Left lobe of liver (tissue), 2 donors: ENCODE results near the gene GOLGA8N. TPM values are rescaled to one million over a fixed set of nuclear protein-coding genes. Genes with fewer than 3 reads are reported as not detected.
"Not testable (repeated sequence)": the region's sequence is repeated elsewhere in the genome, so short reads cannot be mapped to it uniquely, and the experiment has no call there.

ENCODE experiments used
- ATAC-seq: fragments of 200-7000 bp; cut with Tn5 transposase; one replicate; pipeline ENCODE4 v1.9.1; 2020; ENCODE audit warnings: mild to moderate bottlenecking, moderate library complexity
- DNase-seq: peaks from one replicate; pipeline ENCODE4 v3.0.0-alpha.2; 2020; ENCODE audit warnings: low spot score
- total RNA-seq: library from RNA; stranded (reverse); gene quantifications from one replicate; pipeline ENCODE4 v1.2.1, GENCODE V29; 2021
- donor health status: DM: no; HTN: no; CAD: no; lungs with moderate emphysema.
- donor health status: DM: no; HTN: yes; CAD: no.

Gene GOLGA8N
- total RNA-seq, result 8.8 TPM

DNA sequence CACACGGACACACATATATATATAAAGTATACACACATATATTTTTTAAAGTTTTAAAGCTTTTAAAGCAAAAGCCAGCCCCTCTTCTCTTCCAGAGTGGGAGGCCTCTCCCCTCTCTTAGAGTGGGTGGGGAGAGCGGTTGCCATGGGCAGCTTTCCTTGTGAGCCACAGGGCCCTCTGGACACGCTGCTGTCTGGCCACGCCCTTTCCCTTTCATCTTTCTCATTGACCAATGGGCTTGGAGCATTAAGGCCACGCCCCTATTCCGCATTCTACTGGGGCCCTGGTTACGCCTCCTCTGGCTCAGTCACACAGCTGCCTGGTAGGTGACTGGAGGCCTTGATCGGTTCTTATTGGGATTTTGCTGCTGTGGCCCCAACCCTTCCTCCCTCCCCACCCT is at the start of gene GOLGA8N:
Gene GOLGA8N, plus strand, starts transcription at position 306 of the 400 bp plus-strand sequence.
- not testable (repeated sequence) for DNase-seq

GRCh38 chr15:32543456-32543855 is 49.8 kb upstream of the GOLGA8N start:
- not testable (repeated sequence) for ATAC-seq, DNase-seq

More for the DNA sequence above, at the start of gene GOLGA8N:
- ATAC-seq, result not testable (repeated sequence)

- not testable (repeated sequence) for ATAC-seq, DNase-seq
These were observed 48.1 kb upstream of the GOLGA8N start for GRCh38 chr15:32545129-32545528.

DNA sequence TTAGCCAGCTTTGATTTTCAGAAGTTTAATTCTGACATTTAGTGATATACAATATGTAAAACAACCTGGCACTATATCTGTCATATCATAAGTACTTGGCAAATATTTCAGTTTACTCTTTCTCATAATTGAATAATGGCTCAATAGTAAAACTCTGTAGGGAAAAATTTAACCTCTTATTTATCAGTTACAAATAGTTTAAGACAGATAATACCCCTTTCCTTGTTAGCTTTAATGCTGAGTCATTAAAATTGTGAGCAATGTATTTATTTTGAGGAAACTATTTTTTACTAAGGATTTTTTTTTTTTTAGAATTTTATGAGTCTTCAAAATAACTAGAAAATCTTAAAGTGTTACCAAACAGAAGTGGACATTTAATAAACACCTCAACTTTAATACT is 38.7 kb upstream of the GOLGA8N start:
- DNase-seq, ATAC-seq: not testable (repeated sequence)

DNA sequence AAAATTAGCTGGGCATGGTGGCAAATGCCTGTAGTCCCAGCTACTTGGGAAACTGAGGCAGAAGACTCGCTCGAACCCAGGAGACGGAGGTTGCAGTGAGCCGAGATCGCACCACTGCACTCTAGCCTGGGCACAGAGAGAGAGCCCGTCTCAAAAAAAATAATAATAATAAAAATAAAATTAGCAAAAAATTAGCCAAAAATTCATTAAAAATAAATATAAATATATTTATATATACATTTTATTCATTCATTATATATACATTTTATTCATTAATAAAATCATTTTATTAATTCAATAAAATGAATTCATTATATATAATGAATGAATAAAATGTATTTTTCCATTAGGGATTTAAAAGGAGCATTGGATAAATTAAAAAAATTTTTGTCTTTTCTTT is 31.1 kb upstream of the GOLGA8N start:
- not testable (repeated sequence) for DNase-seq, ATAC-seq

DNA sequence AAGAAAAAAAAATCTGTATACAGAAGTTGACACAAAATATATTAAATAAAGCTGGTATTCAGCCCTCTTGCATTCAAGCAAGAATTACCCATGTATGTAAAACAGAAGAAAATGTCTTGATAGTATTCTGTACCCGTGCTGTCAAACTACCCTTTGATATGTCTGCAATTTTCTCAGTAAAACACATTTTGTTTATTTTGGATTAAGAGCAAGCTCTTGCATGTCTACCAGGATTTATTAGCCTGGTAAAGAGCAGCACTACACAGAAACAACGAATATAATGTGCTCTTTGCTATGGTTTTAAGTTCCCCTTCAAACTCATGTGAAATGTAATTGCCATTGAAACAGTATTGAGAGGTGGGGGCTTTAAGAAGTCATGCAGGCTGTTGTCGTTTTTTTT is 24.3 kb upstream of the GOLGA8N start:
- DNase-seq, result not testable (repeated sequence)
- ATAC-seq, result peak; percentile 88

DNA sequence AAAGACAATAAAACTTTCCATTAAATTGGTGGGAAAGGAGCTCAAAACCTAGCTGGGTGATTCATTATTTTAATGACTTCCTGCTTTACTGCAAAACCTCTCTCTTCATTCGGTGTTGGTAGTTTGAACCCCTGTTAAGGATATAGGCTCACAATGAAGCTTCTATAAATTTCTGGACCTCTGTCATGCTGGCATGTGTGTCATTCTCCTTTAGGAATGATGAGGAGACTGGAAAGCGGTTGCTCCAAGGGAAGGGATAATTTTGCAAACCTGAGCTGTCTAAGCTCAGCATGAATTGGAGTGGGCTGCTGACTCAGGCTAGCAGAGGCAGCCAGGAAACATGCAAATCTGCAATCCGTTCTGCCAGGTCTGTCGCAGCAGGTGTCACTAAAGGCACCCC is 14.8 kb upstream of the GOLGA8N start:
- DNase-seq, ATAC-seq: not testable (repeated sequence)

- not testable (repeated sequence) for DNase-seq, ATAC-seq
These were observed 7.4 kb upstream of the GOLGA8N start for GRCh38 chr15:32585844-32586243.

- ATAC-seq, result peak; percentile 21
- DNase-seq, result not testable (repeated sequence)
These were observed 16.3 kb downstream of the GOLGA8N start for GRCh38 chr15:32609518-32609917.

- not testable (repeated sequence) for DNase-seq
- ATAC-seq, result peak; percentile 65
These were observed 17.5 kb downstream of the GOLGA8N start for GRCh38 chr15:32610719-32611118.

DNA sequence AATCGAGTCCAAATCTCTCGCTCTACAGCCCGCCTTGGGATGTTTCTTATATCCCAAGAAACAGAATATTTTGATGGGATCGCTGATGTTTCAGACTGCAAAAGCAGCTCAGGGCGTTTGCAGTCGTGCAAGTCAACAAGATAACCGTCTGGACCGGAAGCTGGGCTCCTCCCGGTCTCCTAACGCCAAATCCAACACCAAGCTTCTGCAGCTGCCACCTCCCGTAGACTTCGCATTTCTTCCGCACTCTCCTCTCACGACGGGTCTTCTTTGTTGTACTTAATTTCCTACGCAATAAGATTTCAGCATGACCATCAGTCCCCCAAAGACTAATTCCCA is 21.4 kb downstream of the GOLGA8N start:
- DNase-seq (peak; percentile 78), ATAC-seq (peak; percentile 82)

DNA sequence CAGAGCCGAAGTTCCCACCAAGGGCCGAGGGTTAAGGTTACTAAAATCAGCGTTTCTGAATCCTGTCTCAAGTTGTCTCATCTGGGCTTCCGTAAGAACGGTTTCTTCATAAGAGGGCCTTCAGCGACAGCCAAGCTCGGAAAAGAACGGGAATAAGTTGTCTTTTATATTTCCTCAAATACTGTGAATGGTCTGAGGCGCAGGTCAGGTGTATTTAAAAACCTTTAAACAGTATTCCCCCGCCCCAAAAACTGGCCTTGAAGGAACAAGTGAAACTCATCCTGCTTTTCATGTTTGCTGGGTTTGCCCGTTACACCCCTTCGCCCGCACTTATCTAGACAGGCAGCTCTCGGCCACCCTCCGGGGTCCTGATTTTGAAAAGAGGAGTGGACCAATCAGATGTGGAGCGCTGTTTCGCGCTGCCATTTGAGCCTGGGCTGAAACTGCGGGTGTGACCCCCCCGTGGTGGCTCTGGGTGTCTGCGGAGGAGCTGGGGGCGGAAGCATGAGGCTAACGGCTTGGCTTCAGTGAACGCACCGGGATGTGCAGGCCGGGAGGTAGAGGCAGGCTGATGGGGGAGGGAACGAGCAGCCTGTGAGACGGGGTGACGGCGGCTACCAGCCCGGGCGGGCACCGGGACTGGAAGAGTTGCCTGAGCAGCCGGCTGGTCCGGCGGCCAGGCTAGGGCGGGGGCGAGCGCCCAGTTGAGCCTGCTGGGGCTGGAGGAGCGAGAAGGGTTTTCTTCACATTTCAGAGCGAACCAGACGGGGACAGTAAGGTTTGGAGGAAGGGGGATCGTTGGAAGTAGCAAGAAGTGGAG is 22.0 kb downstream of the GOLGA8N start, which contains the start of gene ARHGAP11A:
Gene ARHGAP11A, plus strand, starts transcription at position 454 of the 820 bp plus-strand sequence. CDS start 708 bp downstream, outside the sequence.
- ATAC-seq (peak; percentile 88), DNase-seq (peak; percentile 82)

DNA sequence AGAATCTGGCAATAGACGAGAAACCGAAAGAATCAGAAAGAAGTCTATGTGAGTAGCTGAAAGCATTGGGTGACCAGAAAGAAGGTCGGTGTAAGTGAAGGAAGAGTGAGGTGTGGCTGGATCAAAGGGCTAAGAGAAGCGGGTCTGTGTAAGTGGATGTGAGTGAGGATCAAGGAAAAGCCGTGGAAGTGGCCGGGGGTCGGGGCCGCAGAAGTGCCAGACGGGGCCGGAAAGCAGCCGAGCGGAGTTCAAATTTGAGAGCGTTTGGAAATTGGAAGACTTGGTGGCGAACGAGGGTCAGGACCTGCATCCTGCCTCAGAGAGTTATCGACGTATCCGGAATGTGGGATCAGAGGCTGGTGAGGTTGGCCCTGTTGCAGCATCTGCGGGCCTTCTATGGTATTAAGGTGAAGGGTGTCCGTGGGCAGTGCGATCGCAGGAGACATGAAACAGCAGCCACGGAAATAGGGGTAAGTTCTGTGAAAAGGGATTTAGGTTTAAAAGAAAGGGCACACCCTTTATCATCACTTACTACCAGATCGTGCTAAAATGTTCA is 22.7 kb downstream of the GOLGA8N start:
- ATAC-seq, DNase-seq: not testable (repeated sequence)

GRCh38 chr15:32636410-32636809 is 43.2 kb downstream of the GOLGA8N start:
- no peak for DNase-seq
- ATAC-seq, result no peak

GRCh38 chr15:32636908-32637567 is 43.8 kb downstream of the GOLGA8N start:
- no peak for DNase-seq
- ATAC-seq, result no peak

GRCh38 chr15:32637704-32638103 is 44.4 kb downstream of the GOLGA8N start:
- ATAC-seq, result no peak
- DNase-seq, result no peak

GRCh38 chr15:32641517-32642059 is 48.3 kb downstream of the GOLGA8N start, which contains the start of gene SCG5:
TSS of gene SCG5 (plus strand) at chr15:32641710. CDS start at chr15:32643593, 1,883 bp downstream.
- ATAC-seq (no peak), DNase-seq (no peak)

DNA sequence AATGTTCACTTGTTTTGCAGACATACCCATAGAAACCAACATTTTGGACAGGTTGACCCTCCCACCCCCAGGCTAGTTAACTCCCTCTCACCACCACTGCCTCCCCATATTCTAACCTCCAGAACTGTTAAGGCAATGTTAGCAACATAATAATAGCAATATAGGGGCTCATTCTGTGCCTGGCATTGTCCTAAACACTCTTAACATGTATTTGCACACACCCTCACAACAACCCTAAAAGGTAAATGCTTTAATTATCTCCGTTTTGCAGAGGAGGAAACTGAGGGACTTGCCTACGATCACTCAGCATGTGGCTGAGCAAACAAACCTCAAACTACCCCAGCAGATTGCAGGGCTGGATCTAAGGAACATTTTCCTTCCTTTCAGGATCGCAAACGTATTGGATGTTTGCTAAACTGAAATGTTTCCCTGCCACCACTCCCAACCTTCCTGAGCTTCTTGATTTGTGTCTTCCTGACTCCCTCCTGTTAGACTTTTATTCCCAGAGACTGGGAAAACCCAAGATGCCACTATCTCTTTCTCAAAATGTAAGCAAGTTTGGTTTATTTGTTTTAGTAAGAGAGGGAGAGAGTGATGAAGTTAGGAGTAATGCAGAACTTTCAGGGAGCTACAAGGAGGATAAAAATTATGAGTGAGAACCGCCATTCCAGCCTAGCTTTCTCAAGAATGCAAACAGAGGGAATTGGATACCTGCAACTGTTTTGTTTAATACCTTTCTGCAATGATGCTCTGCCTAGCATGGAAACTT is 49.6 kb downstream of the GOLGA8N start:
- no peak for DNase-seq
- no peak for ATAC-seq

- DNase-seq (no peak), ATAC-seq (no peak)
These were observed 50.7 kb downstream of the GOLGA8N start for GRCh38 chr15:32643907-32644445.

DNA sequence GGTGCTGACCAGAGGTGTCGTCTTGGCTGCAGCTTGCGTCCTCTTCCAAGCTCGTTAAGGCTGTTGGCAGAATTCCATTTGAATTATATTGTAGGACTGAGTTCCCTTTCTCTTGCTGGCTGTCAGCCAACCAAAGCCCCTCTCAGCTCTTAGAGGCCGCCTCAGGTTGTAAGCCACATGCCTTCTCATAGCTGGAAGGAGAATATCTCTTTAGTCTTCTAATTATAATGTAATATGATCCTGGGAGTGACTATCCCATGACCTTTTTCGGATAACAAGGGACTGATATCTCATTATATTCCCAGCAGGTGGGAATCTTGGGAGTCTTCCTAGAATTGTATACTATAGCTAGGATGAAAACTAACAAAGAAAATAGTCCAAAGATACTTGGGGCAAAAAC is 53.0 kb downstream of the GOLGA8N start:
- no peak for DNase-seq

More for the DNA sequence above, 53.0 kb downstream of the GOLGA8N start:
- no peak for ATAC-seq
